Osteoblast (primary cell): ENCODE data around the gene MATK. TPM values are rescaled to one million over a fixed set of nuclear protein-coding genes. Genes with fewer than 3 reads are reported as not detected.

ENCODE experiments used
- DNase-seq: peaks from one replicate; pipeline ENCODE4 v3.0.0; 2011; ENCODE audit warnings: low spot score, mixed read lengths; ENCODE audit not compliant: insufficient read length; ENCODE audit errors: missing footprints
- H2AFZ ChIP-seq: 2 replicates; pipeline ENCODE4 v1.6.0; 2011; ENCODE audit warnings: mild to moderate bottlenecking, low read length
- H3K27ac ChIP-seq: 2 replicates; pipeline ENCODE4 v1.5.1; 2011; ENCODE audit warnings: mild to moderate bottlenecking, low read depth, low read length, moderate library complexity
- H3K27me3 ChIP-seq: 2 replicates; pipeline ENCODE4 v1.6.0; 2012; ENCODE audit warnings: mild to moderate bottlenecking, control low read depth, inconsistent platforms, low read length, moderate library complexity; ENCODE audit not compliant: insufficient read depth
- H3K36me3 ChIP-seq: 2 replicates; pipeline ENCODE4 v1.5.1; 2011; ENCODE audit warnings: mild to moderate bottlenecking, low read length, control low read depth, moderate library complexity; ENCODE audit not compliant: insufficient read depth
- H3K4me1 ChIP-seq: 2 replicates; pipeline ENCODE4 v1.5.1; 2011; ENCODE audit warnings: mild to moderate bottlenecking, low read length, control low read depth, moderate library complexity; ENCODE audit not compliant: insufficient read depth
- H3K4me2 ChIP-seq: 2 replicates; pipeline ENCODE4 v1.6.0; 2011; ENCODE audit warnings: mild to moderate bottlenecking, low read length; ENCODE audit not compliant: insufficient read depth
- H3K4me3 ChIP-seq: fragments of 200-600 bp; sonication (generic); 3 replicates; pipeline ENCODE4 v1.5.1; 2012; ENCODE audit warnings: mild to moderate bottlenecking, low read length, inconsistent platforms; ENCODE audit not compliant: insufficient read depth
- H3K79me2 ChIP-seq: 2 replicates; pipeline ENCODE4 v1.6.0; 2012; ENCODE audit warnings: mild to moderate bottlenecking, low read length, control low read depth, inconsistent platforms; ENCODE audit not compliant: insufficient read depth
- H3K9me3 ChIP-seq: 2 replicates; pipeline ENCODE4 v1.5.1; 2011; ENCODE audit warnings: low read depth, low read length, control low read depth
- H4K20me1 ChIP-seq: 2 replicates; pipeline ENCODE4 v1.6.0; 2012; ENCODE audit warnings: mild to moderate bottlenecking, low read length, control low read depth; ENCODE audit not compliant: insufficient read depth
- CTCF ChIP-seq: IDR thresholded peaks from 2 replicates; pipeline ENCODE4 v1.5.1; 2011; ENCODE audit warnings: mild to moderate bottlenecking, low read depth, low read length, moderate library complexity; ENCODE audit errors: extremely low read depth
- total RNA-seq: library from RNA; depleted of rRNA; stranded (reverse); fragments of >200 nt; gene quantifications from 2 replicates; pipeline ENCODE4 v1.2.3, GENCODE V29; 2012

MATK gene
- total RNA-seq, 1 donor, result not detected

- Histone ChIP-seq H2AFZ (no peak overlapping the region), H3K36me3 (no peaks in the 10 kb centered on the region), H3K4me1 (no peaks in the 10 kb centered on the region), H3K9me3 (peaks cover 13% of the 10 kb centered on the region), H3K4me2 (no peak overlapping the region), H3K79me2 (no peaks in the 10 kb centered on the region), H3K27me3 (no peaks in the 10 kb centered on the region), H3K4me3 (no peak overlapping the region), H3K27ac (no peak overlapping the region), H4K20me1 (no peaks in the 10 kb centered on the region)
- no peak for TF ChIP-seq CTCF
- peak; percentile 80 for DNase-seq
Observed at GRCh38 chr19:3778104-3778867, 7.9 kb downstream of the MATK start.

- Histone ChIP-seq H3K9me3 (peaks cover 4% of the 10 kb centered on the region), H2AFZ (no peak overlapping the region), H3K36me3 (no peaks in the 10 kb centered on the region), H3K4me3 (no peak overlapping the region), H3K79me2 (no peaks in the 10 kb centered on the region), H3K4me1 (no peaks in the 10 kb centered on the region), H4K20me1 (no peaks in the 10 kb centered on the region), H3K27ac (no peak overlapping the region), H3K4me2 (no peak overlapping the region), H3K27me3 (no peaks in the 10 kb centered on the region)
- DNase-seq, result no peak
- TF ChIP-seq CTCF, result no peak
Observed at GRCh38 chr19:3776479-3777040, 9.6 kb downstream of the MATK start.

- Histone ChIP-seq H2AFZ (no peak overlapping the region), H3K4me1 (no peaks in the 10 kb centered on the region), H3K4me3 (no peak overlapping the region), H3K79me2 (no peaks in the 10 kb centered on the region), H4K20me1 (no peaks in the 10 kb centered on the region), H3K27me3 (no peaks in the 10 kb centered on the region), H3K9me3 (no peaks in the 10 kb centered on the region), H3K27ac (no peak overlapping the region), H3K4me2 (no peak overlapping the region), H3K36me3 (no peaks in the 10 kb centered on the region)
- TF ChIP-seq CTCF, result no peak
- DNase-seq, result peak; percentile 82
Observed at GRCh38 chr19:3775831-3776230, 10.3 kb downstream of the MATK start.

GRCh38 chr19:3775374-3775711, 10.8 kb downstream of the MATK start:
- no peak for TF ChIP-seq CTCF
- no peaks in the 10 kb centered on the region for H3K4me1 ChIP-seq
- H3K9me3 ChIP-seq, result no peaks in the 10 kb centered on the region
- H3K79me2 ChIP-seq, result no peaks in the 10 kb centered on the region
- no peak for DNase-seq
- no peaks in the 10 kb centered on the region for H3K27me3 ChIP-seq
- no peak overlapping the region for H3K27ac ChIP-seq
- H2AFZ ChIP-seq, result no peak overlapping the region
- H3K36me3 ChIP-seq, result no peaks in the 10 kb centered on the region
- H3K4me3 ChIP-seq, result no peak overlapping the region
- no peaks in the 10 kb centered on the region for H4K20me1 ChIP-seq
- H3K4me2 ChIP-seq, result no peak overlapping the region
